CD4-positive, alpha-beta T cell treated with Interferon gamma for 1 hour (primary cell): Measurements from ENCODE around the gene PIGV.

Source experiments
- DNase-seq: peaks from one replicate; pipeline ENCODE4 v3.0.0-alpha.2; 2020

PIGV gene

GRCh38 chr1:26787706-26788514, at the start of gene PIGV:
Gene PIGV (plus strand): TSS chr1:26787950. CDS start chr1:26790816, 2,866 bp downstream.
- DNase-seq = peak; percentile 85

DNA sequence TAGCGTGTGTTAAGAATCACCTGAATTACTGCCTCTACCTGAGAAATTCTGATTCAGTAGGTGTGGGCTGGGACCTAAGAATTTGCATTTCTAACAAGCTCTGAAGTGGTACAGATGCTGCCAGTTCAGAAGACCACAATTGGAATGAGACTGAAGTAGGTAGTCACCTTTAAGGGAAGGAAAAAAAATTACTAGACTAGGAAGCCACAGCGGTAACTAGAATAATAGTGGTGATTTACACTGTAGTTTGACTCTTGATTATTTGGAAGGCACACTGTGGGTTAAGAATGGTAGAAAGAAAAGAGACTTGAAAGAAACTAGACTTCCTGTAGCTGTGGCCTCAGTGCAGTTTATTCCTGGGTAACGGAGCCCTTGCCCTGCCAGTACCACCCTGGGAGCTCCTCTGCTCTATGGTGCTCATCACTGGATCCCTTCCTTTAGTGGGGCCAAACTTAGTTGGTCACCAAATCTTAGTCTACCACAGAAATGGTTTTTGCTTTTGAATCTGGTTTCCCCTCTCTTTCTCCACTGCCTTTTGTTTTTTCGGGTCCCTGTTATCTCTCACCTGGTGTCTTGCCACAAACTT, 48.3 kb upstream of the PIGV start:
- no peak for DNase-seq

DNA sequence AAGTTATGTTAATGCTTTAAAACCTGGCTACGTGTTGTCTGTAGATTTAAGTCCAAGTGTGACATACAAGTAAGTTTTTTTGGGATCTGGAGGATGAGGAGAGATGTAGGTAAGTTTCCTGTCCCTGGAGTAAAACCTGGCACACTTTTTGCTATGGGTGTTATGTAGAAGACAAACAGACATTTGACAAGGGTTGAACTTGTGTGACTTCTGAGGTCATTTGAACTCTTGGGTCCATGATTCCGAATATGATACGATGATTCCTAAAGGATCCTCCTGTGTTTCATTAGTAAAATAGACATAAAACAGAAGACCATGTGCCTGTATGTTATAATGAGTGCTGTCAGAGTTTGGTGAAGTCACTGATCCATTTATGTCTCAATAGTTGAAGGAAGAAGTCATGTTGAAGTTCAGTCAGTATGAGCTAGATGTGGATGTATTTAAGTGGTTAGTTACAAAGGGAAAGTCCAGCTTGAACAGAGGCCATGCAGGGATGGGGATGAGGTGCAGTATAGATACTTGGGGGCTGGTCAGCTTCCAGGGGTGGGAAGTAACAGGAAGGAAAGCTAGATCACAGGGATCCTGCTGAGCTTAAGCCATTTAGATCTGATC, 47.6 kb upstream of the PIGV start:
- DNase-seq = no peak

- DNase-seq = no peak
Measured at GRCh38 chr1:26740952-26741351, 46.8 kb upstream of the PIGV start.

DNA sequence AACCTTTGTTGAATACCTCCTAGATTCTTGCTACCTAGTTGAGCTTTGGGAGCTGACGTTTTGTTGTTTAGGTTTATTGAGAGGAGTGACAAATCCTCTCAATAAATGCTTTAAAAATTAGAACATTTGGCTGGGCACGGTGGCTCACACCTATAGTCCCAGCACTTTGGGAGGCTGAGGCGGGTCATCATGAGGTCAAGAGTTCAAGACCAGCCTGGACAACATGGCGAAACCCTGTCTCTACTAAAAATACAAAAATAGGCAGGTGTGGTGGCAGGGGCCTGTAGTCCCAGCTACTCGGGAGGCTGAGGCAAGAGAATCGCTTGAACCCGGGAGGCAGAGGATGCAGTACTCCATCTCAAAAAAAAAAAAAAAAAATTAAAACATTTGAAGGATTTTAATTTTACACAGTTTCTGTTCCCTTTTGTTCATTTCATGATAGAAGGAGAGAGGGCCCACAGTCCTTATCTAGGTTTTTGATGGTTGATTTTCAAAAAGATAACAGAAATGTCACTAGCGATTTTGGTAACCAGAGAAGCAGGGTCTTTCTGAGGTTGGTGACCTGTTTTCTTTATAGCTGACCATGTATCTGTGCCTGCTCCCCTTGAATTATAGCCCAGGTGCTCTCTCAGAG, 44.2 kb upstream of the PIGV start:
- no peak for DNase-seq

DNA sequence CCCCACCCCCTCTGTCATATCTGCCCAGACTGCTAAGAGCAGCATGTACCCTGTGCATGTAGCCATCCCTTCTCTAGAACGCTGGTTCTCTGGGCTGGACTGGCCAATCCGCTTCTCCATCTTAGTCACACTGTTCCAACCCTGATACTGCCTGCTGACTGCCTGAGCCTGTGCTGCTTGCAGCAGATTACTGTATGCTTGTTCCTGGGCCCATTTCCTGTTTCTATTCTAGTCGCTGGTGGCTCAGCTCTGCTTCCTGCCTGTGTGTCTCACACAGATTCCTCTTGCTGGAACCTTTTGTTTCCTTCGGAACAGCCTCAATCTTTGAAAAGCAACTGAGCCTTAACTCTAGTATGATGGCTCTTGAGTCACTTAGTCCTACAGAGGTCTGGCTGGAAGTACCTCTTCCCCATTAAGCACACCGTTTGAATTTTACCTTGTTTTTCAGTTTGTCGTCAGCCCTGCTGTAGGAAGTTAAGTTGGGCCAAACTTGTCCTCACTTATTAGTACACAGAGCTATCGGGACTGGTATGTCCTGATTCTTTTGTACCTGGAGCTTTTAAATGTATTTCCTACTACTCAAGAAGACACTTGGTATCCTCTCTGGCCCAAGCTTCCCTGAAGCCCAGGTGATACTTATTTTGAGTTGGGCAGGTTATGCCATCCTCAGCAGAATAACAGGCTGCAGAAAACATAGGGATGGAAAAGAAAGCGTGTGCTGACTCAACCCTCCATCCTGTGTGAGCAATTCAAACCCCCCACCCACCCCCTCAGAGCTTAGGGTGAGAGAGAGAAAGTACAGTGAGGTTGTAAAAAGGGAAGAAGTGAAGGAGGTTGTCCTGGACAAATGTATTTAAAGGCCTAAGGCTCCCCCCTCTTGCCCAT, 43.4 kb upstream of the PIGV start:
- DNase-seq = peak; percentile 88

- DNase-seq = no peak
Measured at GRCh38 chr1:26745191-26745590, 42.6 kb upstream of the PIGV start.

DNA sequence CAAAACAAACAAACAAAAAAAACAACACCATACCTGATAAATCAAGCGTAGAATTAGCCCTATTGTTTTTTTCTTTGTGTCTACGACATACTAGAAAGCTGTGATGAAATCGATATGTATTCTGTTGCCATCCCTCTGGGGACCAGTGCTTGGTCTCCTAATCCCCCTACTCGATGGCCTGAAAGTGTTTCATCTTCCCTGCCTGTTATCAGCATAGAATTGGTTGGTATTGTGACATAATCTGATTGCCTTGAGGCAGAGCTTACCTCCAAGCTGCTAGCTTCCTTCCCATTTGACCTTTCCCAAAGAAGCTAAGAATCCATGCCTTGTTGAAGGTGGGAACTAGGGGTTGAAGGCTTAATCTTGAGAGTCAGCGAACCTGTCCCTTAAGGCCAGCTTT, 40.7 kb upstream of the PIGV start:
- DNase-seq = no peak

DNA sequence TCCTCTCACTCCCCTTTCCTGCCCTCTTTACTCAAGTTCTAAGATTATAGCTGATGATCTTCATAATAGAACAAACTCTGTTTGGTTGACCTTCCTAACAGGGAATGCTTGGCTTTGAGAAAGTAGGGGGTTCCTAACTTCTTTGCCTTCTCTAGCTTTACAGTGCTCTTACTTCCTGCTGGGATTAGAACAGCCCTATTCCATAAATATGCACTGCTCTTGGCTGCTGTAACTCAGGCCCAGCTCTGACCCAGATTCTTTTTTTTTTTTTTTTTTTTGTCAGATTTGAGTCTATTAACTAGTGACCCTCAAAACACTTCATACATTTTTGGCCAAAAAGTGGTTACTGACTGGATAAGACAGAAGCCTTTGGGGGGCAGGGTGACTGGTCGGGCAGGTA, 39.4 kb upstream of the PIGV start:
- no peak for DNase-seq

DNA sequence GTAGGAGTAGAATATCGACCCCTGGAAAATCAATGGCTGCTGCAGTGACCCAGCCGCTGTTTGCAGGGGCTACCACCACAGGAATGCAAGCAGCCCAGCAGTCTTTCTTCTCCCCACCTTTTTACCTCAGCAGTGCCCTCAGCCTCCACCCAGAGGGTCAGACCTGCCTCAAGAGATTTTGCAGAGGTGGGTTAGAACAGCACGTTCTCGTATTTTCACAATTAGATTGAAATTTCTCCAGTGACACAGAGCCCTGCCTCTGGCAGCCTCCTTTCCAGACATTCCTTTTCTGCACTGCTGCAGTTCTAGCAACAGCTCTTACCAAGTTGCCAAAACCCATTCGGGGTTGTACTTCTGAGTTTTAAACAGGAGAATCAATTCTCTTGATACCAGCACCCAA, 38.3 kb upstream of the PIGV start:
- DNase-seq = no peak

DNA sequence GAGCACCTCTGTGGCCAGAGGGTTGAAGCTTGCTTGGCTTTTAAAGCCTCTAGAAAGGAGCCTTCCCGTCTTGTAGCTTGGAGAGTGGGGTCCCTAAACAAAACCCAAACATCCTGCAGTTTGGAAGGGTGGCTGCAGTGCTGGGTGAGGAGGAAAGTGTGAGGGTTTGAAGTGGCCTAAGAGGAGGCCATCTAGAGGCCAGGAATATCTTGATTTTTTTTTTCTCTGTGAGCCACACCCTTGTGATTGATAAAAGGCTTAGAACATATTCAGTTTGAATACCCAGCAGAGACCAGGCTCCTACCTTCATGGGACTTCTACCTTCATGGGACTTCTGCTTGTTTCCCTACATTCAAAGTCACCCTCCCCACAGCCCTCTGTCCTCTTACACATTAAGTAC, 37.3 kb upstream of the PIGV start:
- no peak for DNase-seq

DNA sequence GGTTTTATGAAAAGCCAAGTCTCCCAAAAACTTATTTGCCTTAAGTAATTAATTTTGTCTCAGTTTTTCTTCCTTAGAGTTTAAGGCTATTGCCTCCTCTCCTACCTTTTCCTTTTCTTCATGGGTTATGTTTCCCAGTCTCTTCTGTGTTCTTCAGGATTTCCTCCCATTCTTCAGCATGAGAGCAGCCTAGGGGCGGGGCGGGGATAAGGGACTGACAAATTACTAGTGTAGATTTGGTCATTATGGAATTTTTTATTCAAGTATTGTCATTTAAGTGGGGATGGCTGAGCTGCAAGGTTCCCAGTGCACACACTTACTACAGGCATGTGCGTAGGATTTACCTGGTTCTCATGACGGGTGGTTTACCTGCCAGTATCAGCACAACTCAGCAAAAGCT, 35.2 kb upstream of the PIGV start:
- DNase-seq = no peak

GRCh38 chr1:26754086-26754874, 33.5 kb upstream of the PIGV start:
- no peak for DNase-seq

DNA sequence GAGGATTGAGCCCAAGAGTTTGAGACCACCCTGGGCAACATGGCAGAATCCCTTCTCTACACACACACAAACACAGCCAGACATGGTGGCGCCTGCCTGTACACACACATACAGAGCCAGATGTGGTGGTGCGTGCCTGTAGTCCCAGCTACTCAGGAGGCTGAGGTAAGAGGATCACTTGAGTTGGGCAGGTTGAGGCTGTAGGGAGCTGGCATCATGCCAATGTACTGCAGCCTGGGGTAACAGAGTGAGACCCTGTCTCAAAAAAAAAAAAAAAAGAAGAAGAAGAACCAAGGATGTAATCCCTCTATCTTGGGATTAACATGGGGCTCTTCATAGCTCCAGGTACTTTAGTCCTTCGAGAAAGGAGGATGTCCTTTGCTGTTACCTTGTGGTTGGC, 29.4 kb upstream of the PIGV start:
- no peak for DNase-seq

- no peak for DNase-seq
Measured at GRCh38 chr1:26759531-26759930, 28.2 kb upstream of the PIGV start.

- no peak for DNase-seq
Measured at GRCh38 chr1:26761217-26761616, 26.5 kb upstream of the PIGV start.

GRCh38 chr1:26767714-26768113, 20.0 kb upstream of the PIGV start:
- no peak for DNase-seq

GRCh38 chr1:26768755-26769154, 19.0 kb upstream of the PIGV start:
- no peak for DNase-seq

DNA sequence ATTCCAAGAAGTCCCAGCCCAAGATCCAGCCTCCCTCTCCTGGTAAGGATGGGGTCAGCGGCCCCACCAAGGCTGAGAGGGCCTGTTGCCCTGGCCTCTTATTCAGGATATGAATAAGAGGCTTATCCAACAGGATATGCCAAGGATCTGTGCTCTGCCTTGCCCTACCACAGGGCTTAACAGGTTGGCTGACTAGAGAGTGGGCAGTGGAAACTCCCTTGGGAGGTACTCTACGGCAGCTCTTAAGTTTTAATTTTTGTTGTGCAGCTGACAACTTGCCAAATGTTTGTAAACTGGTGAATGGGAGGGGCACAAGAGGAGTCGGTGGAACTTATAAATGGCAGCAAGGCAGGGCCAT, 16.5 kb upstream of the PIGV start:
- DNase-seq = no peak

DNA sequence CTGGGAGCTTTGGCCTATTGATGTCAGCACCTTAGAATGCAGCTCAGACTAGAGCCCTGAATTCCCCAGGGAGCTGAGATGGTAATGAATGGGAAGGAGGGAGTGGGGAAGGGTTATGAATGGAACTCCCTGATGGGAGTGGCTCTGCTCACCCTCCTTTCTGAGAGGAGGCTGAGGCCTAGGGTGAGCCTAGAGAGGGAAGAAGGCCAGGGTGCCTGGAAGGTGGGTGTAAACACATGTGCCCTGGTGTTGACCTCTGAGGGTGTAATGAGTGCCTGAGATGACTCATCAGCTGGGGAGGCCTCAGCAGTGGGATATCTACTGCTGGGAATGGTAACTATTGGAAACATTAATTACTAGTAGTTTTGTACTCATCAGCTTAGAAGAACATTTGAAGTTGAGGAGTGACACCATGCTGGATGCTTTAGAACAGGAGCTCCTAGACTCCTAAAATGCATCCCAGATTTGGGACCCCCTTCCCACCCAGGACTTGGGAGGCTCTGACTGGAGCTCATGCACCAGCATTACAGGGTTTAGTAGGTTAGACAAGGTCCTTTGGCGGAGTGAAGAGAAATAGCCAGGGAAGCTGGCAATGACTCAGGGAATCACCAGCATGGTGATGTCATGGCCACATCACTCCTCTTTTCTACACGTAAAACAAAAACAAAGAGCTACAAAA, 16.0 kb upstream of the PIGV start:
- no peak for DNase-seq

- no peak for DNase-seq
Measured at GRCh38 chr1:26772687-26773086, 15.1 kb upstream of the PIGV start.

DNA sequence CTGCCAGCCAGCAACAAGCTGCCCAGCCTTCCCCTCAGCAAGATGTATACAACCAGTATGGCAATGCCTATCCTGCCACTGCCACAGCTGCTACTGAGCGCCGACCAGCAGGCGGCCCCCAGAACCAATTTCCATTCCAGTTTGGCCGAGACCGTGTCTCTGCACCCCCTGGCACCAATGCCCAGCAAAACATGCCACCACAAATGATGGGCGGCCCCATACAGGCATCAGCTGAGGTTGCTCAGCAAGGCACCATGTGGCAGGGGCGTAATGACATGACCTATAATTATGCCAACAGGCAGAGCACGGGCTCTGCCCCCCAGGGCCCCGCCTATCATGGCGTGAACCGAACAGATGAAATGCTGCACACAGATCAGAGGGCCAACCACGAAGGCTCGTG, 13.3 kb upstream of the PIGV start:
- DNase-seq = no peak
